ENCODE measurements around the gene TNFRSF13B. TPM values are rescaled to one million over a fixed set of nuclear protein-coding genes. Genes with fewer than 3 reads are reported as not detected.

Gene TNFRSF13B
- total RNA-seq, 1 experiment from 2014 or later, result not detected

DNA sequence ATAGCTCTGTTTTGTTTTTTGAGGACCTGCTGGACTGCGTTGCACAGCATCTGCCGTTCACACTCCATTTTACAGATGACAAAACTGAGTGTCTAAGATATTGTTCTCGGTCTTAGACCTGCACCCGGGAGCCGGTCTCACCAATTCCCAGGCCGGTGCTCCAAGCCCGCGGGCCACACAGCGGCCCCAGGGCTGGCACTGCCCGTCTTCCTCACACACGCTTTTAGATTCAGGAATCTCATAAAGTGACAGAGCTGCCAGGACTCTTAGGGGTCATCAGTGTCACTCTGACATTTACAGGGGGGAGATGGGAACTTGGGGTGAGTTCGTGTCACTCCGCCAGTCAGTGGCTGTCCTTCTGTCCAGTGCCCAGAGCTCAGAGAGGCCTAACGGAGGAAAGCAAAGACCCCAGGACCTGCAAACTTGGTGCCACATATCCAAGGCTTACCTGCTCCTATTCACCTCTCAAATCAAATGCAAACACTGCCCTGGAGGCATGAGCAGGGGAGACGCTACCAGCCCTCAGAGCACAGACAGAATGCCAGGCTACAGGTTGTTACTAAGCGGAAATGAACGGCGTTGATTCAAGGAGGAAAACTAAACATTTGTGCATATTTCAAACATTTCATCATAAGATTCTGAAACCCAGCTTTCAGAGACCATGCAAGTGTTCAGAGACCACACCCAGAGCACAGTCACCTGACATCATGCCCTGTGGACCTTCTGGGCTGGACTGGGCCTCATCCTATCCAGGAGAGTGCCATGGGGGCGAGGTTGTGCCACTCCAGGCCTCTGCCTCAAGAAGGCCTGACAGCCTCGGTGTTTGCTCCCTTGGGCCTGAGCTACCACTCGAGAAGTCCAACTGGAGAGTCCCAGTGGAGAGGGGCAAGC, 29.5 kb downstream of the TNFRSF13B start:
- no peak for ATAC-seq
- no TSS peak for BruUV-seq (replicated peaks)

More for the DNA sequence above, 29.5 kb downstream of the TNFRSF13B start:
- H3K9me3 ChIP-seq (ENCODE audit: control insufficient read depth in 1 of 2, insufficient read depth in 1 of 2, low read depth in 1 of 2, low read length in 2 of 2), result no peaks in the 10 kb centered on the region
- H3K4me1 ChIP-seq (ENCODE audit: control insufficient read depth in 1 of 2, insufficient read depth in 2 of 2, low read length in 2 of 2), result peaks cover 2 to 14% of the 10 kb centered on the region in 2 experiments; a peak in 3 of 4 replicates
- H3K4me3 ChIP-seq (replicated peaks in 1 of 2; ENCODE audit: low read depth in 1 of 2, low read length in 2 of 2), result no peak overlapping the region
- no peaks in the 10 kb centered on the region for H3K9me2 ChIP-seq (ENCODE audit: insufficient read depth)
- ChIA-PET RAD21 (ENCODE audit: low non-redundant PET in 1 of 2, low total read pairs in 2 of 2, uncharacterized antibody in 2 of 2, unreplicated experiment in 2 of 2) (no interaction called here), POLR2A (no interaction called here), CTCF (no interaction called here)
- no peaks in the 10 kb centered on the region for H3K79me2 ChIP-seq (ENCODE audit: insufficient read depth, low read length)
- TF ChIP-seq, protein P1, sequence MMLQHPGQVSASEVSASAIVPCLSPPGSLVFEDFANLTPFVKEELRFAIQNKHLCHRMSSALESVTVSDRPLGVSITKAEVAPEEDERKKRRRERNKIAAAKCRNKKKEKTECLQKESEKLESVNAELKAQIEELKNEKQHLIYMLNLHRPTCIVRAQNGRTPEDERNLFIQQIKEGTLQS (IDR thresholded peaks at IDR 0.05), result no peak
- no peak for TF ChIP-seq EGR1 (IDR thresholded peaks at IDR 0.05; ENCODE audit: low read depth)
- no peak for TF ChIP-seq EZH2 (IDR thresholded peaks at IDR 0.05)
- TF ChIP-seq, protein P2, sequence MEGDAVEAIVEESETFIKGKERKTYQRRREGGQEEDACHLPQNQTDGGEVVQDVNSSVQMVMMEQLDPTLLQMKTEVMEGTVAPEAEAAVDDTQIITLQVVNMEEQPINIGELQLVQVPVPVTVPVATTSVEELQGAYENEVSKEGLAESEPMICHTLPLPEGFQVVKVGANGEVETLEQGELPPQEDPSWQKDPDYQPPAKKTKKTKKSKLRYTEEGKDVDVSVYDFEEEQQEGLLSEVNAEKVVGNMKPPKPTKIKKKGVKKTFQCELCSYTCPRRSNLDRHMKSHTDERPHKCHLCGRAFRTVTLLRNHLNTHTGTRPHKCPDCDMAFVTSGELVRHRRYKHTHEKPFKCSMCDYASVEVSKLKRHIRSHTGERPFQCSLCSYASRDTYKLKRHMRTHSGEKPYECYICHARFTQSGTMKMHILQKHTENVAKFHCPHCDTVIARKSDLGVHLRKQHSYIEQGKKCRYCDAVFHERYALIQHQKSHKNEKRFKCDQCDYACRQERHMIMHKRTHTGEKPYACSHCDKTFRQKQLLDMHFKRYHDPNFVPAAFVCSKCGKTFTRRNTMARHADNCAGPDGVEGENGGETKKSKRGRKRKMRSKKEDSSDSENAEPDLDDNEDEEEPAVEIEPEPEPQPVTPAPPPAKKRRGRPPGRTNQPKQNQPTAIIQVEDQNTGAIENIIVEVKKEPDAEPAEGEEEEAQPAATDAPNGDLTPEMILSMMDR (IDR thresholded peaks at IDR 0.05 in 2 of 3, conservative IDR thresholded peaks at IDR 0.05 in 1 of 3; ENCODE audit: borderline replicate concordance in 1 of 3, insufficient read depth in 1 of 3, low read depth in 2 of 3, low read length in 2 of 3), result no peak
- TF ChIP-seq, protein P3, sequence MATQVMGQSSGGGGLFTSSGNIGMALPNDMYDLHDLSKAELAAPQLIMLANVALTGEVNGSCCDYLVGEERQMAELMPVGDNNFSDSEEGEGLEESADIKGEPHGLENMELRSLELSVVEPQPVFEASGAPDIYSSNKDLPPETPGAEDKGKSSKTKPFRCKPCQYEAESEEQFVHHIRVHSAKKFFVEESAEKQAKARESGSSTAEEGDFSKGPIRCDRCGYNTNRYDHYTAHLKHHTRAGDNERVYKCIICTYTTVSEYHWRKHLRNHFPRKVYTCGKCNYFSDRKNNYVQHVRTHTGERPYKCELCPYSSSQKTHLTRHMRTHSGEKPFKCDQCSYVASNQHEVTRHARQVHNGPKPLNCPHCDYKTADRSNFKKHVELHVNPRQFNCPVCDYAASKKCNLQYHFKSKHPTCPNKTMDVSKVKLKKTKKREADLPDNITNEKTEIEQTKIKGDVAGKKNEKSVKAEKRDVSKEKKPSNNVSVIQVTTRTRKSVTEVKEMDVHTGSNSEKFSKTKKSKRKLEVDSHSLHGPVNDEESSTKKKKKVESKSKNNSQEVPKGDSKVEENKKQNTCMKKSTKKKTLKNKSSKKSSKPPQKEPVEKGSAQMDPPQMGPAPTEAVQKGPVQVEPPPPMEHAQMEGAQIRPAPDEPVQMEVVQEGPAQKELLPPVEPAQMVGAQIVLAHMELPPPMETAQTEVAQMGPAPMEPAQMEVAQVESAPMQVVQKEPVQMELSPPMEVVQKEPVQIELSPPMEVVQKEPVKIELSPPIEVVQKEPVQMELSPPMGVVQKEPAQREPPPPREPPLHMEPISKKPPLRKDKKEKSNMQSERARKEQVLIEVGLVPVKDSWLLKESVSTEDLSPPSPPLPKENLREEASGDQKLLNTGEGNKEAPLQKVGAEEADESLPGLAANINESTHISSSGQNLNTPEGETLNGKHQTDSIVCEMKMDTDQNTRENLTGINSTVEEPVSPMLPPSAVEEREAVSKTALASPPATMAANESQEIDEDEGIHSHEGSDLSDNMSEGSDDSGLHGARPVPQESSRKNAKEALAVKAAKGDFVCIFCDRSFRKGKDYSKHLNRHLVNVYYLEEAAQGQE (IDR thresholded peaks at IDR 0.05; ENCODE audit: low read depth), result no peak
- TF ChIP-seq EZH2phosphoT487 (IDR thresholded peaks at IDR 0.05; ENCODE audit: borderline replicate concordance), result no peak
- TF ChIP-seq ELF1 (IDR thresholded peaks at IDR 0.05; ENCODE audit: borderline replicate concordance, low read depth), result no peak
- no peak for TF ChIP-seq POLR2A (IDR thresholded peaks at IDR 0.05; ENCODE audit: borderline replicate concordance, extremely low read depth, insufficient read depth, insufficient read length)
- TF ChIP-seq ZNF274 (IDR thresholded peaks at IDR 0.05; ENCODE audit: low read depth, low read length), result no peak
- no peak for TF ChIP-seq SRF (IDR thresholded peaks at IDR 0.05; ENCODE audit: low read depth)
- TF ChIP-seq TCF7L2 (IDR thresholded peaks at IDR 0.05; ENCODE audit: borderline replicate concordance, extremely low read depth, insufficient read depth, insufficient read length), result no peak
- no peak for TF ChIP-seq POLR2AphosphoS5 (IDR thresholded peaks at IDR 0.05; ENCODE audit: low read depth, low read length)
- TF ChIP-seq ZFX (IDR thresholded peaks at IDR 0.05), result no peak
- TF ChIP-seq, protein P4, sequence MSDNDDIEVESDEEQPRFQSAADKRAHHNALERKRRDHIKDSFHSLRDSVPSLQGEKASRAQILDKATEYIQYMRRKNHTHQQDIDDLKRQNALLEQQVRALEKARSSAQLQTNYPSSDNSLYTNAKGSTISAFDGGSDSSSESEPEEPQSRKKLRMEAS (IDR thresholded peaks at IDR 0.05), result no peak
- no peak for TF ChIP-seq SP1 (IDR thresholded peaks at IDR 0.05; ENCODE audit: low read depth)
- no peak for TF ChIP-seq CEBPB (IDR thresholded peaks at IDR 0.05; ENCODE audit: low read depth)
- TF ChIP-seq, protein P5, sequence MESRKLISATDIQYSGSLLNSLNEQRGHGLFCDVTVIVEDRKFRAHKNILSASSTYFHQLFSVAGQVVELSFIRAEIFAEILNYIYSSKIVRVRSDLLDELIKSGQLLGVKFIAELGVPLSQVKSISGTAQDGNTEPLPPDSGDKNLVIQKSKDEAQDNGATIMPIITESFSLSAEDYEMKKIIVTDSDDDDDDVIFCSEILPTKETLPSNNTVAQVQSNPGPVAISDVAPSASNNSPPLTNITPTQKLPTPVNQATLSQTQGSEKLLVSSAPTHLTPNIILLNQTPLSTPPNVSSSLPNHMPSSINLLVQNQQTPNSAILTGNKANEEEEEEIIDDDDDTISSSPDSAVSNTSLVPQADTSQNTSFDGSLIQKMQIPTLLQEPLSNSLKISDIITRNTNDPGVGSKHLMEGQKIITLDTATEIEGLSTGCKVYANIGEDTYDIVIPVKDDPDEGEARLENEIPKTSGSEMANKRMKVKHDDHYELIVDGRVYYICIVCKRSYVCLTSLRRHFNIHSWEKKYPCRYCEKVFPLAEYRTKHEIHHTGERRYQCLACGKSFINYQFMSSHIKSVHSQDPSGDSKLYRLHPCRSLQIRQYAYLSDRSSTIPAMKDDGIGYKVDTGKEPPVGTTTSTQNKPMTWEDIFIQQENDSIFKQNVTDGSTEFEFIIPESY (IDR thresholded peaks at IDR 0.05; ENCODE audit: extremely low read depth, insufficient replicate concordance, low read length), result no peak
- no peak for TF ChIP-seq RAD21 (IDR thresholded peaks at IDR 0.05; ENCODE audit: low read depth)
- TF ChIP-seq JUND (IDR thresholded peaks at IDR 0.05), result no peak
- no peak for TF ChIP-seq CBX3 (IDR thresholded peaks at IDR 0.05; ENCODE audit: low read depth)
- no peaks in the 10 kb centered on the region for H4K20me1 ChIP-seq (ENCODE audit: insufficient read depth)
- no peak overlapping the region for H2AFZ ChIP-seq (ENCODE audit: low read depth, low read length, poor library complexity, severe bottlenecking)
- no peak for DNase-seq (ENCODE audit: low read depth, low spot score)
- H3K4me2 ChIP-seq (ENCODE audit: low read length), result no peak overlapping the region
- H3K36me3 ChIP-seq (ENCODE audit: control insufficient read depth in 1 of 2, insufficient read depth in 2 of 2, low read length in 2 of 2), result no peaks in the 10 kb centered on the region
- intact Hi-C loops (cut with micrococcal nuclease), result no loop called here
- H3K27ac ChIP-seq (ENCODE audit: low read depth, low read length), result no peak overlapping the region
- no peak overlapping the region for H3K9ac ChIP-seq (ENCODE audit: low read length)
- no peaks in the 10 kb centered on the region; the same call in 1 of the 2 replicates for H3K27me3 ChIP-seq (ENCODE audit: insufficient read depth, low read length)
